LNCAP (cell line): ENCODE measurements around the gene RNF182.

Experiments
- TF ChIP-seq, protein P1 (sequence below): fragments of 450-650 bp; IDR thresholded peaks from 2 replicates; pipeline ENCODE4 v1.5.1; 2017; ENCODE audit warnings: mild to moderate bottlenecking

RNF182 gene

DNA sequence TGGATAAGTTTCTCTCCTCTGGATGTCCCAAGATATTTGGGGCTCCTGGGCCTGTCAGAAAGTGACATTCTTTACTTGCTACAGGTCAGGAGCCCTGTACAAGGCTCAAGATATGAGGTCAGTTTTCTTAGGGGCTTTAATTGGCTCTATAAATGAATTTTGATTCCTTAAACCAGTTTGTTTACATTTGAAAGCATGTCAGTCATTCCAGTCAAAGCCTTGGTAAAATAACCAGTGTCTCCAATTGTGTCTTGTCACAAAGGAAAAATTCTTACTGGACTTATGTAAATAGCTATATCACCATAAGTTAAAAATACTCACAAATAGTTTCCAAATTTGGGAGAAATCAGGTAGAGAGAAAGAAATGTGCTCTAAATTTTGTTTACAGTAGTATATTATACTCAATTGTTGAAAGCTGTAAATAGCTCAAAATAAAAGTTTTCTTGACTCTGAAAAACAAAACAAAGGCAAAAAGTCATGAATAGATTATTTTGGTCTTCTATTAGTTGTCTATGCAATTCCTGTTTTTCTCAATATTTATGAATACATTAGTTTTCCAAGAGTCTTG lies 22.9 kb downstream of the RNF182 start:
- TF ChIP-seq, protein P1, sequence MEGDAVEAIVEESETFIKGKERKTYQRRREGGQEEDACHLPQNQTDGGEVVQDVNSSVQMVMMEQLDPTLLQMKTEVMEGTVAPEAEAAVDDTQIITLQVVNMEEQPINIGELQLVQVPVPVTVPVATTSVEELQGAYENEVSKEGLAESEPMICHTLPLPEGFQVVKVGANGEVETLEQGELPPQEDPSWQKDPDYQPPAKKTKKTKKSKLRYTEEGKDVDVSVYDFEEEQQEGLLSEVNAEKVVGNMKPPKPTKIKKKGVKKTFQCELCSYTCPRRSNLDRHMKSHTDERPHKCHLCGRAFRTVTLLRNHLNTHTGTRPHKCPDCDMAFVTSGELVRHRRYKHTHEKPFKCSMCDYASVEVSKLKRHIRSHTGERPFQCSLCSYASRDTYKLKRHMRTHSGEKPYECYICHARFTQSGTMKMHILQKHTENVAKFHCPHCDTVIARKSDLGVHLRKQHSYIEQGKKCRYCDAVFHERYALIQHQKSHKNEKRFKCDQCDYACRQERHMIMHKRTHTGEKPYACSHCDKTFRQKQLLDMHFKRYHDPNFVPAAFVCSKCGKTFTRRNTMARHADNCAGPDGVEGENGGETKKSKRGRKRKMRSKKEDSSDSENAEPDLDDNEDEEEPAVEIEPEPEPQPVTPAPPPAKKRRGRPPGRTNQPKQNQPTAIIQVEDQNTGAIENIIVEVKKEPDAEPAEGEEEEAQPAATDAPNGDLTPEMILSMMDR = no peak

DNA sequence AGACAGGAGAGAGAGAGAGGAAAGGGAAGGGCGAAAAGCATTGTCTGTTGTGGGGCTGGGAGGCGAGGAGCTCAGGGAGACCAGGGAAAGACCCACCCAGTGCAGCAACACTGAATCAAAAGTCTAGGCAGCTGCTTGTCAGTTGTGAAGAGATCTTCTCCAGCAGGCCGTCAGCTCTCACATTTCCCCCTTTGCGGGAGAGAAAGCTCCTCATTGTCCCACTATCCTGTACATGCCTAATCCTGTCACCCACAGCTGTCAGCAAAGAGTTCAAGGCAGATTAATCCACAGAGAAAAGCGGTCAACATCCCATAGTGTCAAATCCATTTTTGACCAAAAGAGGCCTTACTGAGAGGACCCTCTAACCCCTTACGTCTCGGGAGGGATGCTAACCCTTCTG lies 27.3 kb downstream of the RNF182 start:
- TF ChIP-seq, protein P1 = no peak

DNA sequence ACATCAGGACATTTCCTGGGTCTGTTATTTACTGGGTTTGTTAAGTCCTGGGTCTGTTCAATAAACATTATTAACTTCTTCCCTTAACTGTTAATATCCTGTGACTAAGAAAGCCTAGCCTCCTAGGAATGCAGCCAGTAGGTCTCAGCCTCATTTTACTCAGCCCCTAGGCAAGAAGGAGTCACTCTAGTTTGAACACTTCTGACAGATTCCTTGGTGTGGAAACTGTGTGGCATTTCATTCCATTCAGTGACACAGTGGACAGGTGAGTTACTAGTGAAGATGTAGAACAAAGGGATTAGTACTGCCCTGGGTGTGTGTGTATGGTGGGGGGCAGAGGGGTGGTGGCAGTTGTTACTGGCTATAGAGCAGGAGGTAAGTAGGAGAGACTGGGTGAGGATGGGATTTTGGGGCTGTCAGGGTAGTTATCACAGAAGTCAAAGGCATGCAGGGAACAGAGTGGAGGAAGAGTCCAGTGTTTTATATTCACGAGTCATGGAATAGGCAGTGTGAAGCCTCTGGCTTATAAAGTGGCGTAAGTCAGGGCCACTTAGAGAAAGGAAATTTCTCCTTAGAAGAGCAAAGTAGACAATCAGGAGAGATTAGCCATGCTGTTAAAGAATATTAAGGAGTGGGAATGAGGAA lies 28.4 kb downstream of the RNF182 start:
- TF ChIP-seq, protein P1 = no peak

DNA sequence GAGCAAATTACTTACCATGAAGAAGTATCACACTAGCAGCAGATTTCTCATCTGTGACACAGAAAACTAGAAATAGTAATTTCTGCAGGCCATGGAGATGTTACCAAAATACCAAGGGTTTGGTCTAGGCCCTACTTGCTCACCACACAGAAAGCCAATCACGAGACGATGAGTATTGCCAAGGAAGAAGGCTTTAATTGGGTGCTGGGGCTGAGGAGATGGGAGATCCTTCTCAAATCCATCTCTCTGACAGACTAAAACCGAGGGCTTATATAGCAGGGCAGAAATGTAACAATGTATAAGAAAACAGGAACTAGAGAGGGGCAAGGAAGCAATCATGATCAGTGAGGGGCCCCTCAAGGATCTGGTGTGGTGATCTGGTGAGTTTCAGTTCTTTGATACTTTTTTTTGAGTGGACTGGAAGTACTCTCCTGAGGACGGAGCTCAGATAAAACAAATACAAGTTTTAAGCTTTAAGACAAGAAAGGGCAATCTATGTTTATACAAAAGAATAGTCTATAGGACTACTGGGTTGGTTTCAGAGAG lies 40.9 kb downstream of the RNF182 start:
- TF ChIP-seq, protein P1 = no peak

DNA sequence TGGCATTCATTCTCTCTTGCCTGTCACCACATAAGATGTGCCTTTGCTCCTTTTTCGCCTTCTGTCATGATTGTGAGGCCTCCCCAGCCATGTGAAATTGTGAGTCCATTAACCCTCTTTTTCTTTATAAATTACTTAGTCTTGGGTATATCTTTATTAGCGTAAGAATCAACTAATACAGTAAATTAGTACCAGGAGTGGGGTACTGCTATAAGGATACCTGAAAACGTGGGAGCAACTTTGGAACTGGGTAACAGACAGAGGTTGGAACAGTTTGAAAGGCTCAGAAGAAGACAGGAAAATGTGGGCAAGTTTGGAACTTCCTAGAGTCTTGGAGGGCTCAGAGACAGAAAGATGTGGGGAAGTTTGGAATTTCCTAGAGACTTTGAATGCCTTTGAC lies 46.6 kb downstream of the RNF182 start:
- TF ChIP-seq, protein P1 = no peak

DNA sequence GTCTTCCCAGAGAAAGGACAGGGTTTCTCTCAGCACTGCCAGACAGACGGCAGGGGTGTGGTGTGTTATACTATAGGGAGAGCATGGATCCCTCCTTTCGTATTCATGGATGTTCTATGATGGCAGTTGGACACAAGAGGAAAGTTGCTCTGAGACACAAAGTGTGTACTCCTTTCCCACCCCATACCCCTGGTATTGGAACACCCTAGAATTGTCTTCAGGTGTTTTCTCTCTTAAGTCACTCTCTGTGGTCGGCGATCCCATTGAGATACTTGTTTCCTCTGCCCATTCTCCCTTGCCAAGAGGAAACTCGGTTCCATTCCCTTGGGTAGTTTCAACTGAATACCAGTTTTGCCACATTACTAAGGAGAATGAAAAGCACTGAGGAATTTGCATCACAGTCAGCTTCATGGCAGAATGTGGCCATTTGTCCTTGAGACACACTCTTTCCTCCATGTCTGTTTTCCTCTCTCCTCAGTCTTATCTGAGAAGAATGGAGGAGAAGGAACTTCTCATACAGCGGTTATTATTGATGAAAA lies 53.4 kb downstream of the RNF182 start:
- TF ChIP-seq, protein P1 = no peak

DNA sequence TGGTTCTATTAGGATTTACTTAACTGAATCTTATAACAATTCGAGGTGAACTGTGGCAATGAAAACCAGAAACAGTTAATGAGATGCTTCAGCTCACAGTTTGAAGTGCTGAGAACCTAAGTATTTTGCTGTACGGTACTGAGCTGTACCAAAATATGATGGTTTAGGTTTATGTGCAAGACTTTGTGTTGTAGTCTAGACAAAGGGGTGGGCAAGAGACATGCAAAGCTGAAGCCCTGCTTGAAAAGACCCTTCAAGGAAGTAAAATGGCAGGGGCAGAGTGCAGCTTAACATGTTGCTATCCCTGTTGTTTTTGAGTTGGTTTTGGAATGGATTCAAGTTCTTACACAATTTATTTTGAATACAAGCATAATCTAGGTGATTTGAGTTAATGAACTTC lies 54.0 kb downstream of the RNF182 start:
- TF ChIP-seq, protein P1 = no peak
